Natural killer cell treated with Interleukin-12 subunit alpha and Interleukin-12 subunit beta and Interleukin-15 and Interleukin-18, amount 100 ng/mL, for 72 hours (primary cell): ENCODE measurements around the gene ZAR1. TPM values are rescaled to one million over a fixed set of nuclear protein-coding genes. Genes with fewer than 3 reads are reported as not detected.

ENCODE experiments used
- total RNA-seq, 2 donors: library from RNA; stranded (reverse); gene quantifications; one replicate each; pipeline ENCODE4 v1.2.3, GENCODE V29; 2022

The ZAR1 gene
- total RNA-seq, 2 donors from 2014 or later, result not detected

Other genes with a start within 250 kb of the ZAR1 start
- 1 to 10 TPM; 2.0 to 3.1 TPM for gene TEC, start 220.4 kb upstream of the ZAR1 start, total RNA-seq
- gene SLAIN2, start 148.7 kb upstream of the ZAR1 start, total RNA-seq, result 10 to 100 TPM; 42.4 to 89.3 TPM
- gene SLC10A4, start 6.9 kb upstream of the ZAR1 start, total RNA-seq, result under 1 TPM in 1 of 2 donors, not detected in 1; 0.39 TPM